Stimulated activated naive CD4-positive, alpha-beta T cell treated with Interleukin-2 at 50 U/mL for 16 hours (primary cell): Measurements from ENCODE around the gene KRT28.
"Not testable (repeated sequence)": the region's sequence is repeated elsewhere in the genome, so short reads cannot be mapped to it uniquely, and the experiment has no call there.

Experiments used
- DNase-seq: peaks from one replicate; lab custom pipeline; 2025; lab: John Stamatoyannopoulos, UW

KRT28 gene

DNA sequence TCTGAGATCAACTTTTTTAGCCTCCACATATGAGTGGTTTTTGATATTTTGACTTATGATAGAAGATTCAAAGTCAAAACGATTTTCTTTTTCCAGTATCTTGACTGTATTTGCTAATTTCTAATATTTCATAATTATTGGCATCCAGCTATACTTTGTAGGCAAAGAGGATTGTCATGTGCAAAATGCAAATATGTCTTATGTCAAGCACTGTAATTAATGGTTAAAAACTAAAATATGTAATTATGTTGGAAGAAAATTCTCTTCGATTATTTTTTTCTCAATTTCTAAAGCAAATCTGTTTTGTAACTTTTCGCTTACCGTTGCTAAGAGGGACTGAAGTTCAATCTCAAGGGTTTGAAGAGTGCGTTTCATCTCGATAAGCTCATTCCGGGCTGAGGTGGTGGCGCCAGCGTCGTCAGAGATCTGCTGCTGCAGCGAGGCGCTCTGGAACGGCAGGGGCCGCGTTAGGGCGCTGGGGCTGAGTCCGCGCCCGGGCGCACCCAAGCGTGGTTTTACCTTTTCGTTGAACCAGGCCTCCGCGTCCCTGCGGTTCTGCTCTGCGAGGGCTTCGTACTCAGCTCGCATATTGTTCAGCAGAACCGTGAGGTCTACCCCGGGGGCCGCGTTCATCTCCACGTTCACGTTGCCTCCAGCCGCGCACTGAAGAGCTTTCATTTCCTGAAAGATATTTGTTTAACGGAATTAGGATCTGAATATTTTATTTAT, 20.4 kb downstream of the KRT28 start:
- no peak for DNase-seq

DNA sequence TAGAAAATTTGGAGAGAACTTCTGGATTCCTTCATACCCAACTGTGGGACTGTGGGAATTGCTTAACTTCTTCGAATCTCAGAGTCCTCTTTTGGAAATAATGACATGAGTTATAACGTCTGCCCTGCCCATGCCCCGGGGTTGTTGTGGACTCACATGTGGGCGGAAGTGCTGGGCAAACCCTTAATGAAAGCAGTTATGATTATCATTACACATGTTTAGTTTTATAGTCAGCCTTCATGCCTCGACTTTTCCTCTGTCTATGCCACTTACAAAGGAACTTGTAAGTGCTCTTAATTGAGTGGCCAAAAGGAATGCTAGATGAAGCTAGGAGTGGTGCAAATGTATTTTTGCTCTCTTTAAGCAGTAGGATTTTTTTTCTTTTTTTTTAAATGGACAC, 21.3 kb downstream of the KRT28 start:
- DNase-seq: no peak

DNA sequence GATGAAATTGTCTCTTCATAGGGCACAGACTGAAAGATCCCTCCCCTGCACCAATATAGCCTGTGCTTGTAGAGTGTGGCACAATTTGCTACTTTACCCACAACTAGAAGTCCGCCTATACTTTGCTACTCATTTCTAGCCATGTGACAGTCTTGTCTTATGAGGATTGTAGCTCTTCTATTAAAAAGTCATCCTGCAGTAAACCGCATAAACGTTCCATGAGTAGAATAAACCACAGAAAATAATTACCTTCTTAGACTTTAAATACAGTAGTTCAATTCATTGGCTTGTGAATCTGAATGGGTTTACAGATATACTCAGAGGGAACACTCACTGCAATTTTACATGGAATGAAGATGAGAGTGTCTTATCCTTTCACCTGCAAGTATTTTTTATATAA, 21.8 kb downstream of the KRT28 start:
- DNase-seq: no peak

DNA sequence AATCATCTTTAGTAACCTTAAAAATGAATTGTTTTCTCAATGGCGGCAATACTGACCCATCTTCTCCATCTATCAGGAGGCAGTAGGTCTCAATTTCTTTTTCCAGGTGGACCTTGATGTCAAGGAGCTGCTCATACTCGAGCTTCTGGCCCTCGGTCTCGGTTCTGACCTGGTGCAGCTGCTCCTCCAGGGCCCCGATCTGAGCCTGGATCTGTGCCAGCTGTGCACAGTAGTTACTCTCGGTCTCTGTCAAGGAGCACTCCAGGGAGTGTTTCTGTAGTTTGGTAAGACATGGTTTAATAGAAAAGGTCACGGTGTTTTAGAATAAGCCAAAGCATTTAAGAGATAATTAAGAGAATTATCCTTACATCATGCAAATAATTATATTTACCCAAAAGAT, 22.3 kb downstream of the KRT28 start:
- no peak for DNase-seq

DNA sequence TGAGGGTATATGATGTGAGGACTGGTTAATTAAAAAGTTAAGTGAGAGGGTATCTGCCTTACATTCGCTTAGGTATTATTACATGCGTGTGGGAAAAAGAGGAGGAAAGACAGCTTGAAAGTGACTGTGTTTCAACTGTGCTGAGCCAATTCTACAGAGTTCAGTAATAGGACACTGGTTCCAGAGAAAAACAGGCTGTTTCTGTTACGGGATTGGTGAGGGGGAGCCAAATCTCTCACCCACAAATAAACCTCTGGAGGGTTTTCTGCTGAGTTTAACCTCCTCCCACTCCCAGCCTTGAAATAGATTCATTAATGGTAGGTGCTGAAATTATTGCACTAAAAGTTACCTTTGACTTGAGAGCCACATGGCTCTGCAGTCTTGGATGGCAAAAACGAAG, 23.8 kb downstream of the KRT28 start:
- no peak for DNase-seq

DNA sequence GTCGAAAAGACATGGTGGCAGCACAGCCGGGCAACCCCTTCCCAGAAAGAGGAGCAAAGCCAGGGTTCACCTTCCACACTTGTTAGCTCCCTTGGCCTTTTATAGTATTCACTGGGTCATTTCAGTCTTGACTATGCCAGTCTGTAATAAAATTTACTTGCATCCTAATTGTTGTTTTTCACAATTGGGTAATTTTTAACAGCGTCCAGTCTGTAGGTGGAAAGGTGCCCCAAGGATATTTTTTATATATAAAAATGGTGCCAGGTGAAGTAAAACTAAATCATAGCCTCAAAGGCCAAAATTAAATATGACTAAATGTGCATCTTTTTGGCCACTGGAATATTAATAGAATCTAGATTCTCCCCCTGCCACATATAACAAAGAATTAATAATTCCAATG, 27.7 kb downstream of the KRT28 start, which contains the start of gene KRT26:
TSS of gene KRT26 (minus strand) at position 101 of the 400 bp plus-strand sequence. CDS start at position 13, 88 bp downstream.
- DNase-seq: no peak

DNA sequence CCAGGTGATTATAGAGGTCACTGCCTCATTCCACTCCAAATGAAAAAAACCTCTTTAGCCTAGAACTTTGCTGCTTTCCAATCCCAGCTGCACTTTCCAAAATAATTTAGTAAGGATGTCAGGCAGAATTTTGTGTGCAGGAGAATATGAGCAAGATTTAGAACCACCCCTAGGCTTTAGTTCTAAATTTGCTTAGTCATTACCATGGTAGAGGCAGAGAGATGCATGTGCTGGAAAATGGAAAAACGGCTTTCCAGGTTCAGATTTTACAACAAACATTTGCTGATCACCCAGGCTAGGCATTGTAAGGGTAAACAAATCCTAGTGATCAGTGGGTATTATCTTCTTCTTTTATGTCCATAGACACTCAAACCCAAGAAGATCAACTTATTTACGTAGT, 34.1 kb downstream of the KRT28 start:
- no peak for DNase-seq

DNA sequence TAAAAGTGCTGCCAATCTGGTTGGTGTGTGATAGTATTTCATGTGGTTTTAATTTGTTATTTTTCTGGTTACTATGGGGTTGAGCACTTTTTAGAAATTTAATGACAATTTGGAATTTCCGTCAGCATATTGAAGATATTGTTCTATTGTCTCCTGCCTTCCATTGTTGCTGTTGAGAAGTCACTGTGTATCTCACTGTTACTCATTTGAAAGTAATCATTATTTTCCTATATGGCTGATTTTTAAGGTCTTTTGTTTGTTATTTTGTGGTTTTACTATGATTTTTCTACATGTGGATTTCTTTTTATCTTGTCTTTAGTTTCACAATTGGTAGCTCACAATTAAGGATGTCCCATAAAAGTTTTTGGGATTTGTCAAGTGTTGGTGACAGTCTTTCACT, 36.0 kb downstream of the KRT28 start:
- DNase-seq: no peak

DNA sequence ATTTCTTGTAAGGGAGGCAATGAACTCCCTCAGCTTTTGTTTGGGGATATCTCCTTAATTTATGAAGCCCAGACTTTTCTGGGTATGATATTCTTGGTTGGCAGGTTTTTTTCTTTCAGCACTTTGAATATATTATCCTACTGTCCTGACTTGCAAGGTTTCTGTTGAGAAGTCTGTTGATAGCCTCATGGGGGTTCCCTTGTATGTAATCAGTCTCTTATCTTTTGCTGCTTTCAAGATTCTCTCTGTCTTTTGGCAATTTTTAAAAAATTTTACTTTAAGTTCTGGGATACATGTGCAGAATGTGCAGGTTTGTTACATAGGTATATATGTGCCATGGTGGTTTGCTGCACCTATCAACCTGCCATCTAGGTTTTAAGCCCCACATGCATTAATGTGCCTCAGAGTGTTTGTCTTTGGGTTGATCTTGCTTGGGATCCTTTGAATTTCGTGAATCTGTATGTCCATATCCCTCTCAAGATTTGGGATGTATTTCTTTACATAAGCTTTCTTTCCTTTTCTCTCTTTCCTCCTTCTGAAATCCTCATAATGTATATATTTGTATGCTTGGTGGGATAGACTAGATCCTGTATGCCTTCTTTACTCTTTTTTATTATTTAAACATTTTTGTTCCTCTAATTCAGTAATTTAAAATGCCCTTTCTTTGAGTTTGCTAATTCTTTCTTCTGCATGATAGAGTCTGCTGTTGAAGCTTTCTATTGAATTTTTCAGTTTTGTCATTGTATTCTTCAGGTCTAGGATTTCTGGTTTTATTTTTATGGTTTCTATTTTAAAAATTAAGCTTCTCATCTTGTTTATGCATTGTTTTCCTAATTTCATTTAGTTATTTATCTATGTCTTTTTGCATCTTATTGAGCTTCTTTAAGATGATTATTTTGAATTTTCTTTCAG, 39.4 kb downstream of the KRT28 start:
- DNase-seq: no peak

DNA sequence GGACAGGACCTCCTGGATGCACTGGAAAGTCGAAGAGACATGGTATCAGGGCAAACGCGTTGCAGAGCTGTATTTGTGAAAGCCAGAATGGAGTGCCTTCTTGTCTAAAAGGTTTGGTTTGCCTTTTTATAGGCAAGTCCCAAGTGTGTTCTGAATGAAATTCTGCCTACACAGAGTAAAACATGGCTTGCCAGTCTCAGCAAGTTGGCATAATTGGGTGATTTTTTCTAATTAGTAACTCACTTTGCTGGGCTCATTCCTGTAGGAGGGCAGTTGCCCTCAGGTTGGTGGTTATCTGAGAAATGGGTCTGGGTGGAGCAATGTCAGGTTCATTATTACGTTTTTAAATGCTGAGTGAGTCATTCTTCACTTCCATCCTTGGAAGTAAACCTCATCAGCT, 44.5 kb downstream of the KRT28 start, which contains the start of gene KRT25:
TSS of gene KRT25 (minus strand) at position 101 of the 400 bp plus-strand sequence. CDS start at position 41, 60 bp downstream.
- DNase-seq: no peak

DNA sequence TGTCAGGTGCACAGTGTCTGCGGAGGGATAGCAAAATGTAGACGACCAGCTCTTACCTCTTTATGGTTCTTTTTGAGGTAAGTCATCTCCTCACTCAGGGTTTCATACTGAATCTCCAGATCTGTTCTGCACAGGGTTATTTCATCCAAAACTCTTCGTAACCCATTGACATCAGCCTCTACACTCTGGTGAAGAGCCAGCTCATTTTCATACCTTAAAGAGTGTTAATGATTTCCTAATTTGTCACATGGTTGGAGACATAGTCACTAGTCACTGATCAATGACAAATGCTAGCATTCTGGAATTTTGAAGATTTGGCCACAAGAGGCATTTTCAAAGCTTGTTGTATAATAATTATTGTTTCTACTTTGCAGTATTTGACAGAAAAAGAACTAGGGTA, 46.0 kb downstream of the KRT28 start:
- no peak for DNase-seq

DNA sequence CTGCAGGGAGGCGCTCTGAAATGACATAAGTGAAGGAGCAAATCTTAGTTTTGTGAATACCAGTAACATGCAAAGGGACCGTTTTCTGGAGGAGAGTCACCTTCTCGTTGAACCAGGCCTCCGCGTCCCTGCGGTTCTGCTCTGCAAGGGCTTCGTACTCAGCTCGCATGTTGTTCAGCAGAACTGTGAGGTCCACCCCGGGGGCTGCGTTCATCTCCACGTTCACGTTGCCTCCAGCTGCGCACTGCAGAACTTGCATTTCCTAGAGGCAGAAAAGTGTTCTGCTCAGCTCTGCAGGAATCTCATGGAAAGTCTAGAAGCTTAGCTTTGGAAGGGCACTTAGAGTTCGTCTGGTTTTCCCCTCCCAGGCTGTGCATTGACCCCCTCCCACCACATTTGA, 48.7 kb downstream of the KRT28 start:
- no peak for DNase-seq

DNA sequence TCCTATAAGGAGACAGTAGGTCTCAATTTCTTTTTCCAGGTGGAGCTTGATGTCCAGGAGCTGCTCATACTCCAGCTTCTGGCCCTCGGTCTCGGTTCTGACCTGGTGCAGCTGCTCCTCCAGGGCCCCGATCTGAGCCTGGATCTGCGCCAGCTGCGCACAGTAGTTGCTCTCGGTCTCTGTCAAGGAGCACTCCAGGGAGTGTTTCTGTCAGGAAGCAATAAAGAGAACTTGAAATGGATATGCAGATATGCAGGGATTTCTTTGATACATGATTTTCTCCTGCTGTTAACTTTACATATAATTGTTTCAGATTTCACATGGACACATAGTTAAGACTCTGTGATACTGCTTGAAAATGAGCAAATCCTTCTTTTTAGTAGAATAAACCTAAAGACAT, 49.4 kb downstream of the KRT28 start:
- DNase-seq: no peak

DNA sequence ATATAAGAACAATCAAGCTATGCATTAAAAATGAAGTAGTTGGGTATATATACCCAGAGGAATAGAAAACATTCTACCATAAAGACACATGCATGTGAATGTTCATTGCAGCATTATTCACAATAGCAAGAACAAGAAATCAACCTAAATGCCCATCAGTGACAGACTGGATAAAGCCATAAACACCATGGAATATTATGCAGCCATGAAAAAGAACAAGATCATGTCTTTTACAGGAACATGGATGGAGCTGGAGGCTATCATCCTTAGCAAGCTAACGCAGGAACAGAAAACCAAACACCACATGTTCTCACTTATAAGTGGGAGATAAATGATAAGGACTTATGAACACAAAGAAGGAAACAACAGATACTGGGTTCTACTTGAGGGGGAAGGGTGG, 51.1 kb downstream of the KRT28 start:
- not testable (repeated sequence) for DNase-seq
